SH-SY5Y (cell line): ENCODE results near the gene ATG13.

ENCODE experiments used
- GATA2 ChIP-seq: IDR thresholded peaks from 2 replicates; pipeline ENCODE4 v1.6.1; 2011; ENCODE audit warnings: mild to moderate bottlenecking, low read depth, low read length
- GATA3 ChIP-seq: IDR thresholded peaks from 2 replicates; pipeline ENCODE4 v1.6.1; 2011; ENCODE audit warnings: low read depth, mild to moderate bottlenecking, low read length, moderate library complexity

DNA sequence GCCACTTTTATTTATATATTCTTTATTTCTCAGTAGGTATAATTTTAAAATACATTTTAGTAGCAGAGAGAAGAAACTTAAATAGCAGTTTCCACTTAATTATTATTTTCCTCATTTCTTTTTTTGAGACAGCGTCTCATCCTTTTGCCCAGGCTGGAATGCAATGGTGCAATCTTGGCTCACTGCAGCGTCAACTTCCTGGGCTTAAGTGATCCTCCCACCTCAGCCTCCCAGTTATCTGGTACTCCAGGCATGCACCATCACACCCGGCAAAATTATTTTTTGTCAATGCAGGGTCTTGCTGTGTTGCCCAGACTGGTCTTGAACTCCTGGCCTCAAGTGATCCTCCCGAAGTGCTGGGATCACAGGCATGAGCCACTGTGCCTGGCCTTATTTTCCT, 38.3 kb downstream of the ATG13 start:
- TF ChIP-seq GATA2 = no peak
- no peak for TF ChIP-seq GATA3
